ENCODE results near the gene TM4SF5.

- TF ChIP-seq ATF3 (IDR thresholded peaks at IDR 0.05) (no peak), YY1 (IDR thresholded peaks at IDR 0.05; ENCODE audit: extremely low read depth, insufficient replicate concordance, low read depth, low read length) (no peak), CTCF (IDR thresholded peaks at IDR 0.05 in 2 of 3, conservative IDR thresholded peaks at IDR 0.05 in 1 of 3; ENCODE audit: borderline replicate concordance in 1 of 3, insufficient read depth in 1 of 3, low read depth in 2 of 3, low read length in 2 of 3) (no peak), CEBPB (IDR thresholded peaks at IDR 0.05; ENCODE audit: low read depth) (no peak), POLR2AphosphoS5 (IDR thresholded peaks at IDR 0.05; ENCODE audit: low read depth, low read length) (no peak), POLR2A (IDR thresholded peaks at IDR 0.05; ENCODE audit: borderline replicate concordance, extremely low read depth, insufficient read depth, insufficient read length) (no peak), MAX (IDR thresholded peaks at IDR 0.05) (no peak), EZH2phosphoT487 (IDR thresholded peaks at IDR 0.05; ENCODE audit: borderline replicate concordance) (no peak), EZH2 (IDR thresholded peaks at IDR 0.05) (no peak), RAD21 (IDR thresholded peaks at IDR 0.05; ENCODE audit: low read depth) (no peak), ZFX (IDR thresholded peaks at IDR 0.05) (no peak), SIN3A (IDR thresholded peaks at IDR 0.05; ENCODE audit: low read depth) (no peak), ZNF274 (IDR thresholded peaks at IDR 0.05; ENCODE audit: low read depth, low read length) (no peak), EGR1 (IDR thresholded peaks at IDR 0.05; ENCODE audit: low read depth) (no peak)
These were observed 11.0 kb downstream of the TM4SF5 start for GRCh38 chr17:4782652-4783051.
